HepG2 (cell line): ENCODE measurements around the gene CLDN9. TPM values are rescaled to one million over a fixed set of nuclear protein-coding genes. Genes with fewer than 3 reads are reported as not detected.

Source experiments
- ATAC-seq: fragments of 200-7000 bp; cut with Tn5 transposase; 3 replicates; pipeline ENCODE4 v1.9.1; 2020; ENCODE audit warnings: mild to moderate bottlenecking, moderate library complexity
- BruUV-seq: library from RNA; stranded (reverse); fragments of 400-500 nt; replicated peaks from 2 replicates; lab custom pipeline; 2021; lab: Mats Ljungman, UMichigan
- CTCF ChIA-PET: fragments of 300-600 bp; formaldehyde crosslinking; extraction: SDS; loops from one replicate; lab custom pipeline; 2021; ENCODE audit warnings: low total read pairs, inconsistent platforms, low intra/inter-chr PET ratio; lab: Yijun Ruan, JAX
- POLR2A ChIA-PET: fragments of 350-600 bp; sonication (Branson Sonifier 250); formaldehyde crosslinking; loops from one replicate; lab custom pipeline; 2020; ENCODE audit warnings: antibody characterized with exemption, inconsistent platforms; lab: Yijun Ruan, JAX
- DNase-seq: peaks from one replicate; pipeline ENCODE4 v3.0.0-alpha.2; 2015; ENCODE audit warnings: low spot score
- FAIRE-seq: peaks from 3 replicates; lab custom pipeline; 2011; peaks lifted over from hg19 to GRCh38; lab: Jason Lieb, UNC
- H2AFZ ChIP-seq: one replicate; pipeline ENCODE4 v1.6.1; 2011; ENCODE audit warnings: low read length, inconsistent platforms
- H3K27ac ChIP-seq: fragments of 300-600 bp; 3 replicates; pipeline ENCODE4 v1.8.0; 2011; ENCODE audit warnings: mixed run types, mild to moderate bottlenecking, mixed read lengths, low read length, inconsistent platforms; ENCODE audit not compliant: insufficient read depth; ENCODE audit errors: extremely low read length
- H3K27me3 ChIP-seq, 2 experiments: fragments of 200-600 bp in 1 of 2; 2 replicates in 1 of 2; 3 replicates in 1 of 2; pipeline versions ENCODE4 v1.6.0 to v1.8.0; 2011; ENCODE audit warnings: low read length in 2 of 2, mild to moderate bottlenecking in 2 of 2, moderate library complexity in 2 of 2, inconsistent platforms in 1 of 2; ENCODE audit not compliant: insufficient read depth in 2 of 2, control insufficient read depth in 1 of 2
- H3K36me3 ChIP-seq, 2 experiments: fragments of 200-600 bp in 1 of 2; replicated peaks in 1 of 2; 2 replicates in 1 of 2; 3 replicates in 1 of 2; pipeline versions ENCODE4 v1.5.1 to v1.8.0; 2011; ENCODE audit warnings: low read length in 2 of 2, inconsistent platforms in 1 of 2; ENCODE audit not compliant: insufficient read depth in 2 of 2, control insufficient read depth in 1 of 2
- H3K4me1 ChIP-seq: 2 replicates; pipeline ENCODE4 v1.5.1; 2012; ENCODE audit warnings: low read length, inconsistent platforms; ENCODE audit not compliant: insufficient read depth
- H3K4me2 ChIP-seq: 2 replicates; pipeline ENCODE4 v1.6.0; 2011; ENCODE audit warnings: low read depth, low read length, inconsistent platforms
- H3K4me3 ChIP-seq, 3 experiments: fragments of 200-600 bp in 1 of 3; sonication (generic), shearing (Covaris generic) in 1 of 3; replicated peaks in 1 of 3; 2 replicates each; pipeline ENCODE4 v1.5.1; 2011 to 2016; ENCODE audit warnings: low read length in 3 of 3, inconsistent platforms in 2 of 3, low read depth in 2 of 3, mild to moderate bottlenecking in 2 of 3, control low read depth in 1 of 3, mixed read lengths in 1 of 3; ENCODE audit not compliant: insufficient read depth in 1 of 3
- H3K79me2 ChIP-seq: one replicate; pipeline ENCODE4 v1.6.1; 2011; ENCODE audit warnings: low read length, inconsistent platforms; ENCODE audit not compliant: insufficient read depth
- H3K9ac ChIP-seq: 2 replicates; pipeline ENCODE4 v1.6.0; 2011; ENCODE audit warnings: mild to moderate bottlenecking, low read depth, low read length, inconsistent platforms; ENCODE audit not compliant: insufficient read depth
- H3K9me3 ChIP-seq: 2 replicates; pipeline ENCODE4 v1.5.1; 2012; ENCODE audit warnings: mild to moderate bottlenecking, low read length
- H4K20me1 ChIP-seq: 2 replicates; pipeline ENCODE4 v1.6.0; 2011; ENCODE audit warnings: inconsistent platforms, mild to moderate bottlenecking, low read length, moderate library complexity; ENCODE audit not compliant: insufficient read depth
- AKNA ChIP-seq: sonication (generic); formaldehyde crosslinking; IDR thresholded peaks from 2 replicates; pipeline ENCODE4 v1.4.0; 2020; ENCODE audit warnings: missing genetic modification reagents, borderline replicate concordance
- HDAC2 ChIP-seq: sonication (generic); formaldehyde crosslinking; IDR thresholded peaks from 2 replicates; pipeline ENCODE4 v1.4.0; 2020; ENCODE audit warnings: missing genetic modification reagents
- HNRNPH1 ChIP-seq: fragments of 200-400 bp; formaldehyde crosslinking; optimal IDR thresholded peaks from 2 replicates; pipeline ENCODE3; 2017; ENCODE audit warnings: mild to moderate bottlenecking, low read depth, low read length
- HNRNPL ChIP-seq: fragments of 200-400 bp; formaldehyde crosslinking; IDR thresholded peaks from 2 replicates; pipeline ENCODE4 v1.6.1; 2017; ENCODE audit warnings: mild to moderate bottlenecking, low read depth, low read length
- PHF5A ChIP-seq: IDR thresholded peaks from one replicate; pipeline ENCODE4 v1.6.1; 2018; ENCODE audit warnings: low read depth, missing genetic modification reagents; ENCODE audit not compliant: unreplicated experiment
- RBFOX2 ChIP-seq: fragments of 200-400 bp; formaldehyde crosslinking; IDR thresholded peaks from 2 replicates; pipeline ENCODE4 v1.6.1; 2017; ENCODE audit warnings: low read depth, mild to moderate bottlenecking, low read length
- ZFP90 ChIP-seq: sonication (generic); formaldehyde crosslinking; IDR thresholded peaks from 2 replicates; pipeline ENCODE4 v1.8.0; 2022; ENCODE audit warnings: missing genetic modification reagents, mild to moderate bottlenecking, inconsistent platforms, borderline replicate concordance
- WGBS: methylation state at CpG from one replicate; pipeline ENCODE4 v1.1.6; 2017; ENCODE audit warnings: low lambda C conversion rate; 5-methylcytosine and 5-hydroxymethylcytosine counted together
- in situ Hi-C: cut with HindIII; loops from 2 replicates; pipeline ENCODE4 v1.10.0; 2017; ENCODE audit warnings: low pct_unique_long_range_greater_than_20kb; ENCODE audit not compliant: extremely low pct_ligation_motif_present
- intact Hi-C: fragments of 100-400 bp; cut with micrococcal nuclease; formaldehyde crosslinking; loops from one replicate; pipeline ENCODE4 v1.10.0; 2022; ENCODE audit not compliant: unreplicated experiment
- polyA plus RNA-seq, 8 experiments: library from polyadenylated mRNA; depleted of rRNA in 3 of 8; stranded (reverse) in 7 of 8; unstranded in 1 of 8; fragments of >200 nt; fragmentation: Illumina TruSeq in 4 of 8; extraction: Trizol in 4 of 8; gene quantifications; 2 replicates each; pipeline versions ENCODE4 v1.2.1 to v1.2.3, GENCODE V29; 2011 to 2016; ENCODE audit warnings: low read depth in 4 of 8, missing spikeins in 1 of 8, mixed read lengths in 1 of 8; ENCODE audit not compliant: insufficient read depth in 1 of 8
- total RNA-seq, 5 experiments: library from RNA; depleted of rRNA; stranded (reverse); fragments of >200 nt; fragmentation: Illumina TruSeq; extraction: Trizol; gene quantifications; 2 replicates each; pipeline ENCODE4 v1.2.3, GENCODE V29; 2016; ENCODE audit warnings: low read depth in 1 of 5
- TF ChIP-seq, protein P1 (sequence below): sonication (generic); formaldehyde crosslinking; IDR thresholded peaks from 2 replicates; pipeline ENCODE4 v1.5.0; 2020; ENCODE audit warnings: mild to moderate bottlenecking, missing genetic modification reagents, moderate library complexity

The CLDN9 gene
- total and polyA plus RNA-seq, 2 of the 13 experiments (the other 11 are each of a cell fraction or from before 2014, with no cell fraction given), result 0.15 to 0.26 TPM

DNA sequence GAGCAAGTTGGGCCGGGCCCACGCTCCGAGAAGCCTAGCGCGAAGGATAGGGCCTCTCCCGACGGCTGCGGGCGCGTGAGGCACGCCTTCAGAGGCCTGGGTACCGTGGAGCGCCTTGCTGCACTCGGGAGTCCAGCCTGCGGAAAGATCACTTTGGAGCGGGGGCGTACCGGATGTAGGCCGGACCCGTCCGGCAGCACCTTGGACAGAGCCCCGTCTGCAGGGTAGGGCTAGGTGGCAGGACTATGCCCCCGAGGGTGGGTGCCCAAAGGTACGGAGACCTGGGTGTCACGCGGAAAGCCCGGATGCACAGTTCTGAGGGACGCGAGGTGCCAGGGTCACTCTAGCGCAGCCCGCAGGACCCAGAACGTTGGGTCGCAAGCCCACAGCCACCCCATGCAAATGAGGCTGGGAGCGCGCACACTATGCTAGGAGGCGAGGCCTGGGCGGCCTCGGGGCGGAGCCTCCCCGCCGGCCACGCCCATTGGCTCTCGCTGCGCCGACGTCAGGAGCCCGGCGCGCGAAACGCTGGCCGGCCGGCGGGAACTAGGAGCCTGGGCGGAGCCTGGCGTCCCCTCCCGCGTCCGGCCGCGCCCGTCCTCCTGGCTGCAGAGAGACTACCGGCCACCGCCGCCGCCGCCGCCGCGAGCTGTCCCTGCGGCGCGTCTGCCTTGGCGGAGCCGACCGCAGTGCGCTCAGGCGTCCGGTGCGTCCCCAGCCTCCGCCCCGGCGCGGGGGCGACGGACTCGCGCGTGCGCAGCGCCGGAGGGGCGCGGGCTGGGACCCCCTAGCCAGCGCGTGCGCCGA lies 43.8 kb upstream of the CLDN9 start, which contains the start of gene PAQR4 (continued):
- TF ChIP-seq HNRNPH1, result no peak

DNA sequence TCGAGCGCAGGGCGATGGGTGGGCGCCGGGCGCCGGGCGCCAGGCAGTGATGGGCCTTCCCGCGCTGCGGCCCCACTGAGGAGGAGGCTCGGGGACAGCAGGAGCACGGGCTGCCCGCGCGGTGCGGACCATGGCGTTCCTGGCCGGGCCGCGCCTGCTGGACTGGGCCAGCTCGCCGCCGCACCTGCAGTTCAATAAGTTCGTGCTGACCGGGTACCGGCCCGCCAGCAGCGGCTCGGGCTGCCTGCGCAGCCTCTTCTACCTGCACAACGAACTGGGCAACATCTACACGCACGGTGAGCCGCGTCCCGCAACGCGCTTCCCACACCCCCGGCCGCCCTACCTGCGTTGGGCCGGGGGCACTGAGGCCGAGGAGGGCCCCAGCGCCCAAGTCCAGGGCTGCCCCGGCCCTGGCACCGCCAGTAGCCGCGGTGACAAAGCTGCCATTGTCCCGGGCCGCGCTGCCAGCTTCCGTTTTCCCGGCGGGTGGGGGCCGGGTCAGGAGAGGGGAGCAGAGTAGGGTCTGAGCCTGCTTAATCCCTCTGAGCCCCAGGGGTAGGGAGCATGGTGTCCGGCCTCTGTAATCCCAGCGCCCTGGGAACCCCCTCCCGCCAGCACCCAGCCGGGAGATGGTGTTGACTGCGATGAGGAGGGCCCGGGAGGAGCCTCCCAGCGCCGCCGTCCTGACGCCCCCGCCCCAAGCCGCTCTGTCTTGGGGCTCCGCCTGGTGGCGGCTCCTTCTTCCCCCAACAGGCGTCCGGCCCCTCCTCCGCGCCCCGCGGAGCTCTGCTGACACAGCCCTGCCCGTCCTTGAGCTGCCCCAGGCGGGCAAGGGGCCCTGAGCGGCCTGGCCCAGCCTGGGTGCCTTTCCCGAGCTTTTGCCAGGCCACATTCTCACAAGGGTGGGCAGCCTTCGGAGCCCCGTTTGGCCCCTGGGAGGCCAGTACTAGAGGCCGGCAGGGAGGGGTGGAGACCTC lies 42.9 kb upstream of the CLDN9 start:
- peak overlapping the region; percentile 80 for H3K9ac ChIP-seq
- CTCF ChIA-PET, result interaction anchor here (1.2 kb wide), 1 partner anchor 8 kb away, joined by 3 read pairs; no protein-coding TSS in a partner anchor
- peak overlapping the region; percentile 76 for H3K27ac ChIP-seq
- DNase-seq, result peak; percentile 66
- no peak overlapping the region for H2AFZ ChIP-seq
- in situ Hi-C loops, result no loop called here
- BruUV-seq, result TSS peak; percentile 42
- intact Hi-C loops, result no loop called here
- H3K4me1 ChIP-seq, result peaks cover 17% of the 10 kb centered on the region
- H3K4me2 ChIP-seq, result peak overlapping the region; percentile 86
- no peaks in the 10 kb centered on the region; a peak in 1 of 5 replicates for H3K27me3 ChIP-seq
- WGBS, result 3% methylated on average over 12 of the region's 83 CpGs
- H3K79me2 ChIP-seq, result peaks cover 8% of the 10 kb centered on the region
- ATAC-seq, result peak; percentile 68
- H3K4me3 ChIP-seq, result peak overlapping the region; percentile 86 to 91 (median 91)
- POLR2A ChIA-PET, result interaction anchor here (0.8 to 2.4 kb wide), 10 partner anchors 9 to 89 kb away, joined by 3 to 31 read pairs (median 6); partner anchors contain the start of genes HCFC1R1, PKMYT1, THOC6 and TNFRSF12A
- no peaks in the 10 kb centered on the region for H3K9me3 ChIP-seq
- H3K36me3 ChIP-seq, result 0 out of 5 replicates have a peak, but pooled peaks cover 0 to 2% of the 10 kb centered on the region in 2 experiments
- FAIRE-seq, result no peak
- H4K20me1 ChIP-seq, result no peaks in the 10 kb centered on the region
- TF ChIP-seq ZFP90 (CRISPR knock-in tag) (0 out of 2 replicates have a peak, but pooled peaks have one; percentile 54), HNRNPL (peak; percentile 94), AKNA (CRISPR knock-in tag) (peak; percentile 56; the same call in 1 of the 2 replicates), RBFOX2 (peak; percentile 75), PHF5A (CRISPR knock-in tag) (no peak), HDAC2 (peak; percentile 63)
- TF ChIP-seq, protein P1, sequence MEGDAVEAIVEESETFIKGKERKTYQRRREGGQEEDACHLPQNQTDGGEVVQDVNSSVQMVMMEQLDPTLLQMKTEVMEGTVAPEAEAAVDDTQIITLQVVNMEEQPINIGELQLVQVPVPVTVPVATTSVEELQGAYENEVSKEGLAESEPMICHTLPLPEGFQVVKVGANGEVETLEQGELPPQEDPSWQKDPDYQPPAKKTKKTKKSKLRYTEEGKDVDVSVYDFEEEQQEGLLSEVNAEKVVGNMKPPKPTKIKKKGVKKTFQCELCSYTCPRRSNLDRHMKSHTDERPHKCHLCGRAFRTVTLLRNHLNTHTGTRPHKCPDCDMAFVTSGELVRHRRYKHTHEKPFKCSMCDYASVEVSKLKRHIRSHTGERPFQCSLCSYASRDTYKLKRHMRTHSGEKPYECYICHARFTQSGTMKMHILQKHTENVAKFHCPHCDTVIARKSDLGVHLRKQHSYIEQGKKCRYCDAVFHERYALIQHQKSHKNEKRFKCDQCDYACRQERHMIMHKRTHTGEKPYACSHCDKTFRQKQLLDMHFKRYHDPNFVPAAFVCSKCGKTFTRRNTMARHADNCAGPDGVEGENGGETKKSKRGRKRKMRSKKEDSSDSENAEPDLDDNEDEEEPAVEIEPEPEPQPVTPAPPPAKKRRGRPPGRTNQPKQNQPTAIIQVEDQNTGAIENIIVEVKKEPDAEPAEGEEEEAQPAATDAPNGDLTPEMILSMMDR, result peak; percentile 83
